ENCODE measurements around the gene SRRM1. TPM values are rescaled to one million over a fixed set of nuclear protein-coding genes. Genes with fewer than 3 reads are reported as not detected.
A peak's percentile ranks its signal among the peaks of the same experiment; 100 is the strongest.

SRRM1 gene
- total RNA-seq, 1 experiment from 2014 or later, result 228 TPM

DNA sequence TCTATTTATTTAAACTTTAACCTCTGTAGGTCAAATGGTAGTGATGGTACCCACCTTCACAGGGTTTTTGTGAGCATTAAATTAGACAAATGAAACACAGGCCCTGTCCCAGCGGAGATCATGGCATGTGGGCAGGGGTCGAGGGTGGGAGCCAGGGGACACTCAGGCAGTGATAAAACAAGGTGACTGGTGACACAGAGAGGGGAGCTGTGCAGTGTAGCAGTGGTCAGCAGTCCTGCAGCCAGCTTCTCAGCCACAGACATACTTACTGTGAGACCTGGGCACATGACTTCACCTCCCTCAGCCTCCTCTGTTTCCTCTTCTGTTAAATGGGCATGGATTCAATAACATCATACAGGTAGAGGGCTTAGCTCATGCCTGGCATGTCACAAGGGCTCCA is 44.9 kb downstream of the SRRM1 start:
- H3K36me3 Mint-ChIP-seq, result peaks cover 10% of the 10 kb centered on the region
- no peak for ATAC-seq
- POLR2A ChIA-PET, result interaction anchor here (0.7 to 1.6 kb wide), 4 partner anchors 21 to 239 kb away, joined by 3 to 11 read pairs (median 4); partner anchors contain the start of gene CLIC4
- H3K4me1 Mint-ChIP-seq, result peaks cover 10% of the 10 kb centered on the region
- TF ChIP-seq SOX15 (CRISPR knock-in tag; IDR thresholded peaks at IDR 0.05) (no peak), JAZF1 (CRISPR knock-in tag; IDR thresholded peaks at IDR 0.05) (no peak), TP53 (CRISPR knock-in tag; IDR thresholded peaks at IDR 0.05) (no peak), CBFB (CRISPR knock-in tag; IDR thresholded peaks at IDR 0.05; ENCODE audit: low read depth) (no peak)
- no peak overlapping the region for H3K27ac Mint-ChIP-seq
- CTCF ChIA-PET, result interaction anchor here (0.6 to 5.4 kb wide), 60 partner anchors 10 to 545 kb away, joined by 3 to 243 read pairs (median 5); partner anchors contain the start of genes CLIC4 and SYF2
- H3K27me3 Mint-ChIP-seq (ENCODE audit: low read depth), result no peaks in the 10 kb centered on the region; the same call in 1 of the 2 replicates
- H3K9me3 Mint-ChIP-seq, result peaks cover 8% of the 10 kb centered on the region
- DNase-seq (ENCODE audit: low spot score), result no peak
- H3K4me3 Mint-ChIP-seq, result no peak overlapping the region

DNA sequence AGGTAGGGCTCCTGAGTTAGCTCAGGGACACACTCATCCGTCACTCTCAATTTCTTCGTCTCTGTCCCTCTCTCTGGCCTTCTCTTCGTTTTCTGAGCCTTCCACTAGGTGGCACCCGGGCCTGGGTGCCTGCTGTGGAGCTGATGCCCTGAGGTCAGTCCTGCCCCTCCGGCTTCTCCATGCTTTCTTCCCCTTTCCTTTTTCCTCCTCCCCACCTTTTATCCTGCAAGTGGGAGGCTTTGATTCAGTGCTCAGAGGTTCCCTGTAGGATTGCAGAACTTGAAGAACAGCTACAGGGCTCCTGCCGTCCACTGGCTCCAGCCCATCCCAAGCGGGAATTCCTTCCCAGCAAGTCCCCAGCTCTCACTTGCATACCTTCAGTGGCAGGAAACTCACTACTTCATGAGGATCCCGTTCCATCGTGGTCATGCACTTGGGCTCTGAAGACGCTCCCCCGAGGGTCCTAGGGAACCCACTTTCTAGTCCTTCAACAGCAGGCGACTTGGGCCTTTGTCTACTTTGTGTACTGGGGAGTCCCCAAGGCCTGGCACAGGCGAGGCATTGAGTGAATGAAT is 45.6 kb downstream of the SRRM1 start:
- Mint-ChIP-seq H3K4me1 (peaks cover 10% of the 10 kb centered on the region), H3K4me3 (no peak overlapping the region), H3K36me3 (peaks cover 10% of the 10 kb centered on the region), H3K27ac (peak overlapping the region; percentile 0; the same call in 1 of the 2 replicates), H3K9me3 (peaks cover 8% of the 10 kb centered on the region), H3K27me3 (ENCODE audit: low read depth) (no peaks in the 10 kb centered on the region; the same call in 1 of the 2 replicates)
- POLR2A ChIA-PET, result interaction anchor here (0.8 to 1.6 kb wide), 3 partner anchors 42 to 238 kb away, joined by 3 to 11 read pairs (median 6); partner anchors contain the start of gene CLIC4
- DNase-seq (ENCODE audit: low spot score) (peak; percentile 79), ATAC-seq (peak; percentile 92)
- CTCF ChIA-PET, result interaction anchor here (0.6 to 5.4 kb wide), 65 partner anchors 10 to 544 kb away, joined by 3 to 243 read pairs (median 5); partner anchors contain the start of genes CLIC4 and SYF2
- TF ChIP-seq, protein P1, sequence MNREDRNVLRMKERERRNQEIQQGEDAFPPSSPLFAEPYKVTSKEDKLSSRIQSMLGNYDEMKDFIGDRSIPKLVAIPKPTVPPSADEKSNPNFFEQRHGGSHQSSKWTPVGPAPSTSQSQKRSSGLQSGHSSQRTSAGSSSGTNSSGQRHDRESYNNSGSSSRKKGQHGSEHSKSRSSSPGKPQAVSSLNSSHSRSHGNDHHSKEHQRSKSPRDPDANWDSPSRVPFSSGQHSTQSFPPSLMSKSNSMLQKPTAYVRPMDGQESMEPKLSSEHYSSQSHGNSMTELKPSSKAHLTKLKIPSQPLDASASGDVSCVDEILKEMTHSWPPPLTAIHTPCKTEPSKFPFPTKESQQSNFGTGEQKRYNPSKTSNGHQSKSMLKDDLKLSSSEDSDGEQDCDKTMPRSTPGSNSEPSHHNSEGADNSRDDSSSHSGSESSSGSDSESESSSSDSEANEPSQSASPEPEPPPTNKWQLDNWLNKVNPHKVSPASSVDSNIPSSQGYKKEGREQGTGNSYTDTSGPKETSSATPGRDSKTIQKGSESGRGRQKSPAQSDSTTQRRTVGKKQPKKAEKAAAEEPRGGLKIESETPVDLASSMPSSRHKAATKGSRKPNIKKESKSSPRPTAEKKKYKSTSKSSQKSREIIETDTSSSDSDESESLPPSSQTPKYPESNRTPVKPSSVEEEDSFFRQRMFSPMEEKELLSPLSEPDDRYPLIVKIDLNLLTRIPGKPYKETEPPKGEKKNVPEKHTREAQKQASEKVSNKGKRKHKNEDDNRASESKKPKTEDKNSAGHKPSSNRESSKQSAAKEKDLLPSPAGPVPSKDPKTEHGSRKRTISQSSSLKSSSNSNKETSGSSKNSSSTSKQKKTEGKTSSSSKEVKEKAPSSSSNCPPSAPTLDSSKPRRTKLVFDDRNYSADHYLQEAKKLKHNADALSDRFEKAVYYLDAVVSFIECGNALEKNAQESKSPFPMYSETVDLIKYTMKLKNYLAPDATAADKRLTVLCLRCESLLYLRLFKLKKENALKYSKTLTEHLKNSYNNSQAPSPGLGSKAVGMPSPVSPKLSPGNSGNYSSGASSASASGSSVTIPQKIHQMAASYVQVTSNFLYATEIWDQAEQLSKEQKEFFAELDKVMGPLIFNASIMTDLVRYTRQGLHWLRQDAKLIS (CRISPR knock-in tag; IDR thresholded peaks at IDR 0.05; ENCODE audit: borderline replicate concordance), result no peak
- TF ChIP-seq IRF2 (CRISPR knock-in tag; IDR thresholded peaks at IDR 0.05; ENCODE audit: borderline replicate concordance, low read depth) (no peak), SMAD4 (CRISPR knock-in tag; IDR thresholded peaks at IDR 0.05) (no peak), TP53 (CRISPR knock-in tag; IDR thresholded peaks at IDR 0.05) (no peak), GRHL2 (CRISPR knock-in tag; IDR thresholded peaks at IDR 0.05; ENCODE audit: insufficient replicate concordance, severe bottlenecking) (no peak), KAT7 (CRISPR knock-in tag; IDR thresholded peaks at IDR 0.05; ENCODE audit: borderline replicate concordance) (no peak), PRRX2 (CRISPR knock-in tag; IDR thresholded peaks at IDR 0.05) (no peak), EMX1 (CRISPR knock-in tag; IDR thresholded peaks at IDR 0.05) (no peak), GTF2I (CRISPR knock-in tag; conservative IDR thresholded peaks at IDR 0.05) (peak; percentile 61; the same call in 1 of the 2 replicates), ZNF232 (CRISPR knock-in tag; IDR thresholded peaks at IDR 0.05) (0 out of 2 replicates have a peak, but pooled peaks have one; percentile 67), SMAD3 (CRISPR knock-in tag; IDR thresholded peaks at IDR 0.05; ENCODE audit: borderline replicate concordance) (peak; percentile 58; the same call in 1 of the 2 replicates)
- TF ChIP-seq, protein P2, sequence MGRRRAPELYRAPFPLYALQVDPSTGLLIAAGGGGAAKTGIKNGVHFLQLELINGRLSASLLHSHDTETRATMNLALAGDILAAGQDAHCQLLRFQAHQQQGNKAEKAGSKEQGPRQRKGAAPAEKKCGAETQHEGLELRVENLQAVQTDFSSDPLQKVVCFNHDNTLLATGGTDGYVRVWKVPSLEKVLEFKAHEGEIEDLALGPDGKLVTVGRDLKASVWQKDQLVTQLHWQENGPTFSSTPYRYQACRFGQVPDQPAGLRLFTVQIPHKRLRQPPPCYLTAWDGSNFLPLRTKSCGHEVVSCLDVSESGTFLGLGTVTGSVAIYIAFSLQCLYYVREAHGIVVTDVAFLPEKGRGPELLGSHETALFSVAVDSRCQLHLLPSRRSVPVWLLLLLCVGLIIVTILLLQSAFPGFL (CRISPR knock-in tag; IDR thresholded peaks at IDR 0.05; ENCODE audit: borderline replicate concordance), result no peak
- TF ChIP-seq, protein P3, sequence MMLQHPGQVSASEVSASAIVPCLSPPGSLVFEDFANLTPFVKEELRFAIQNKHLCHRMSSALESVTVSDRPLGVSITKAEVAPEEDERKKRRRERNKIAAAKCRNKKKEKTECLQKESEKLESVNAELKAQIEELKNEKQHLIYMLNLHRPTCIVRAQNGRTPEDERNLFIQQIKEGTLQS (CRISPR knock-in tag; conservative IDR thresholded peaks at IDR 0.05), result no peak
- TF ChIP-seq, protein P4, sequence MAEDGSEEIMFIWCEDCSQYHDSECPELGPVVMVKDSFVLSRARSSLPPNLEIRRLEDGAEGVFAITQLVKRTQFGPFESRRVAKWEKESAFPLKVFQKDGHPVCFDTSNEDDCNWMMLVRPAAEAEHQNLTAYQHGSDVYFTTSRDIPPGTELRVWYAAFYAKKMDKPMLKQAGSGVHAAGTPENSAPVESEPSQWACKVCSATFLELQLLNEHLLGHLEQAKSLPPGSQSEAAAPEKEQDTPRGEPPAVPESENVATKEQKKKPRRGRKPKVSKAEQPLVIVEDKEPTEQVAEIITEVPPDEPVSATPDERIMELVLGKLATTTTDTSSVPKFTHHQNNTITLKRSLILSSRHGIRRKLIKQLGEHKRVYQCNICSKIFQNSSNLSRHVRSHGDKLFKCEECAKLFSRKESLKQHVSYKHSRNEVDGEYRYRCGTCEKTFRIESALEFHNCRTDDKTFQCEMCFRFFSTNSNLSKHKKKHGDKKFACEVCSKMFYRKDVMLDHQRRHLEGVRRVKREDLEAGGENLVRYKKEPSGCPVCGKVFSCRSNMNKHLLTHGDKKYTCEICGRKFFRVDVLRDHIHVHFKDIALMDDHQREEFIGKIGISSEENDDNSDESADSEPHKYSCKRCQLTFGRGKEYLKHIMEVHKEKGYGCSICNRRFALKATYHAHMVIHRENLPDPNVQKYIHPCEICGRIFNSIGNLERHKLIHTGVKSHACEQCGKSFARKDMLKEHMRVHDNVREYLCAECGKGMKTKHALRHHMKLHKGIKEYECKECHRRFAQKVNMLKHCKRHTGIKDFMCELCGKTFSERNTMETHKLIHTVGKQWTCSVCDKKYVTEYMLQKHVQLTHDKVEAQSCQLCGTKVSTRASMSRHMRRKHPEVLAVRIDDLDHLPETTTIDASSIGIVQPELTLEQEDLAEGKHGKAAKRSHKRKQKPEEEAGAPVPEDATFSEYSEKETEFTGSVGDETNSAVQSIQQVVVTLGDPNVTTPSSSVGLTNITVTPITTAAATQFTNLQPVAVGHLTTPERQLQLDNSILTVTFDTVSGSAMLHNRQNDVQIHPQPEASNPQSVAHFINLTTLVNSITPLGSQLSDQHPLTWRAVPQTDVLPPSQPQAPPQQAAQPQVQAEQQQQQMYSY (CRISPR knock-in tag; IDR thresholded peaks at IDR 0.05), result peak; percentile 41
- TF ChIP-seq, protein P5, sequence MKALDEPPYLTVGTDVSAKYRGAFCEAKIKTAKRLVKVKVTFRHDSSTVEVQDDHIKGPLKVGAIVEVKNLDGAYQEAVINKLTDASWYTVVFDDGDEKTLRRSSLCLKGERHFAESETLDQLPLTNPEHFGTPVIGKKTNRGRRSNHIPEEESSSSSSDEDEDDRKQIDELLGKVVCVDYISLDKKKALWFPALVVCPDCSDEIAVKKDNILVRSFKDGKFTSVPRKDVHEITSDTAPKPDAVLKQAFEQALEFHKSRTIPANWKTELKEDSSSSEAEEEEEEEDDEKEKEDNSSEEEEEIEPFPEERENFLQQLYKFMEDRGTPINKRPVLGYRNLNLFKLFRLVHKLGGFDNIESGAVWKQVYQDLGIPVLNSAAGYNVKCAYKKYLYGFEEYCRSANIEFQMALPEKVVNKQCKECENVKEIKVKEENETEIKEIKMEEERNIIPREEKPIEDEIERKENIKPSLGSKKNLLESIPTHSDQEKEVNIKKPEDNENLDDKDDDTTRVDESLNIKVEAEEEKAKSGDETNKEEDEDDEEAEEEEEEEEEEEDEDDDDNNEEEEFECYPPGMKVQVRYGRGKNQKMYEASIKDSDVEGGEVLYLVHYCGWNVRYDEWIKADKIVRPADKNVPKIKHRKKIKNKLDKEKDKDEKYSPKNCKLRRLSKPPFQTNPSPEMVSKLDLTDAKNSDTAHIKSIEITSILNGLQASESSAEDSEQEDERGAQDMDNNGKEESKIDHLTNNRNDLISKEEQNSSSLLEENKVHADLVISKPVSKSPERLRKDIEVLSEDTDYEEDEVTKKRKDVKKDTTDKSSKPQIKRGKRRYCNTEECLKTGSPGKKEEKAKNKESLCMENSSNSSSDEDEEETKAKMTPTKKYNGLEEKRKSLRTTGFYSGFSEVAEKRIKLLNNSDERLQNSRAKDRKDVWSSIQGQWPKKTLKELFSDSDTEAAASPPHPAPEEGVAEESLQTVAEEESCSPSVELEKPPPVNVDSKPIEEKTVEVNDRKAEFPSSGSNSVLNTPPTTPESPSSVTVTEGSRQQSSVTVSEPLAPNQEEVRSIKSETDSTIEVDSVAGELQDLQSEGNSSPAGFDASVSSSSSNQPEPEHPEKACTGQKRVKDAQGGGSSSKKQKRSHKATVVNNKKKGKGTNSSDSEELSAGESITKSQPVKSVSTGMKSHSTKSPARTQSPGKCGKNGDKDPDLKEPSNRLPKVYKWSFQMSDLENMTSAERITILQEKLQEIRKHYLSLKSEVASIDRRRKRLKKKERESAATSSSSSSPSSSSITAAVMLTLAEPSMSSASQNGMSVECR (CRISPR knock-in tag; IDR thresholded peaks at IDR 0.05; ENCODE audit: borderline replicate concordance), result no peak

Measured in WTC11 (cell line).